C4-2B (cell line): ENCODE data around the gene PASK.

Experiments
- CTCF ChIP-seq: fragments of 450-650 bp; conservative IDR thresholded peaks from 2 replicates; pipeline ENCODE4 v1.5.1; 2017; ENCODE audit warnings: mild to moderate bottlenecking
- ZFX ChIP-seq: fragments of 450-650 bp; IDR thresholded peaks from 2 replicates; pipeline ENCODE4 v1.6.1; 2017

- TF ChIP-seq CTCF (no peak), ZFX (no peak)
These were observed 19.0 kb downstream of the PASK start for GRCh38 chr2:241130316-241130715.
